ENCODE results near the gene C1S. TPM values are rescaled to one million over a fixed set of nuclear protein-coding genes. Genes with fewer than 3 reads are reported as not detected.
A peak's percentile ranks its signal among the peaks of the same experiment; 100 is the strongest.

Gene C1S
- total RNA-seq, 2 experiments from 2014 or later = 1.1 to 1.4 TPM

- Mint-ChIP-seq H3K4me3 (no peak overlapping the region), H3K36me3 (ENCODE audit: low read depth) (no peaks in the 10 kb centered on the region), H3K4me1 (peaks cover 8% of the 10 kb centered on the region), H3K9me3 (no peaks in the 10 kb centered on the region), H3K27me3 (peaks cover 4% of the 10 kb centered on the region), H3K27ac (no peak overlapping the region)
- DNase-seq = no peak
- ChIA-PET POLR2A (no interaction called here), CTCF (interaction anchor here (1.1 to 1.9 kb wide), 4 partner anchors 35 to 221 kb away, joined by 3 to 4 read pairs (median 3); partner anchors contain the start of genes C12orf57 and RNU7-1)
Measured at GRCh38 chr12:7090222-7090998, 29.9 kb downstream of the C1S start.

- H3K4me1 Mint-ChIP-seq = peaks cover 8% of the 10 kb centered on the region
- POLR2A ChIA-PET = no interaction called here
- no peaks in the 10 kb centered on the region for H3K36me3 Mint-ChIP-seq (ENCODE audit: low read depth)
- no peaks in the 10 kb centered on the region for H3K9me3 Mint-ChIP-seq
- no peak for DNase-seq
- peak overlapping the region; percentile 52 for H3K27ac Mint-ChIP-seq
- H3K4me3 Mint-ChIP-seq = no peak overlapping the region
- CTCF ChIA-PET = no interaction called here
- H3K27me3 Mint-ChIP-seq = peaks cover 4% of the 10 kb centered on the region
Measured at GRCh38 chr12:7091171-7091570, 30.7 kb downstream of the C1S start.

- POLR2A ChIA-PET = no interaction called here
- no peaks in the 10 kb centered on the region for H3K36me3 Mint-ChIP-seq (ENCODE audit: low read depth)
- no peaks in the 10 kb centered on the region for H3K9me3 Mint-ChIP-seq
- peak overlapping the region; percentile 80 for H3K27ac Mint-ChIP-seq
- peak overlapping the region; percentile 71 for H3K4me3 Mint-ChIP-seq
- peaks cover 8% of the 10 kb centered on the region for H3K4me1 Mint-ChIP-seq
- CTCF ChIA-PET = no interaction called here
- H3K27me3 Mint-ChIP-seq = peaks cover 4% of the 10 kb centered on the region
- DNase-seq = no peak
Measured at GRCh38 chr12:7091660-7092228, 31.2 kb downstream of the C1S start.

GRCh38 chr12:7092229-7092985 is 31.9 kb downstream of the C1S start, which contains the start of gene C1R:
C1R (minus strand) TSS chr12:7092445; CDS start chr12:7092388, 57 bp downstream.
- Mint-ChIP-seq H3K27me3 (peaks cover 4% of the 10 kb centered on the region), H3K4me1 (peaks cover 8% of the 10 kb centered on the region), H3K27ac (peak within 1 kb of the TSS; percentile 80), H3K9me3 (no peaks in the 10 kb centered on the region), H3K4me3 (peak within 1 kb of the TSS; percentile 71), H3K36me3 (ENCODE audit: low read depth) (no peaks in the 10 kb centered on the region)
- CTCF ChIA-PET = interaction anchor here (0.9 to 2.9 kb wide), 3 partner anchors 16 to 49 kb away, joined by 3 to 18 read pairs (median 4); partner anchors contain the start of gene C1RL
- peak; percentile 80 for DNase-seq
- POLR2A ChIA-PET = no interaction called here

GRCh38 chr12:7092986-7093460 is 32.5 kb downstream of the C1S start:
- no peaks in the 10 kb centered on the region for H3K36me3 Mint-ChIP-seq (ENCODE audit: low read depth)
- no peak for DNase-seq
- H3K27ac Mint-ChIP-seq = peak overlapping the region; percentile 43
- peaks cover 8% of the 10 kb centered on the region for H3K4me1 Mint-ChIP-seq
- ChIA-PET POLR2A (no interaction called here), CTCF (interaction anchor here (0.9 to 2.9 kb wide), 4 partner anchors 9 to 48 kb away, joined by 3 to 18 read pairs (median 4); partner anchors contain the start of gene C1RL)
- H3K4me3 Mint-ChIP-seq = no peak overlapping the region
- H3K9me3 Mint-ChIP-seq = no peaks in the 10 kb centered on the region
- peaks cover 4% of the 10 kb centered on the region for H3K27me3 Mint-ChIP-seq

GRCh38 chr12:7093486-7093885 is 33.0 kb downstream of the C1S start:
- H3K27ac Mint-ChIP-seq = no peak overlapping the region
- H3K9me3 Mint-ChIP-seq = no peaks in the 10 kb centered on the region
- H3K4me1 Mint-ChIP-seq = peaks cover 8% of the 10 kb centered on the region
- POLR2A ChIA-PET = no interaction called here
- H3K27me3 Mint-ChIP-seq = peaks cover 4% of the 10 kb centered on the region
- CTCF ChIA-PET = interaction anchor here (1.5 to 2.9 kb wide), 3 partner anchors 9 to 48 kb away, joined by 4 to 18 read pairs (median 5); partner anchors contain the start of gene C1RL
- no peak for DNase-seq
- no peak overlapping the region for H3K4me3 Mint-ChIP-seq
- peaks cover 1% of the 10 kb centered on the region for H3K36me3 Mint-ChIP-seq (ENCODE audit: low read depth)

- ChIA-PET CTCF (interaction anchor here (0.7 to 2.9 kb wide), 4 partner anchors 8 to 495 kb away, joined by 3 to 18 read pairs (median 4); partner anchors contain the start of gene C1RL), POLR2A (no interaction called here)
- H3K27me3 Mint-ChIP-seq = peaks cover 4% of the 10 kb centered on the region
- no peak for DNase-seq
- H3K4me3 Mint-ChIP-seq = no peak overlapping the region
- H3K9me3 Mint-ChIP-seq = no peaks in the 10 kb centered on the region
- H3K4me1 Mint-ChIP-seq = peaks cover 8% of the 10 kb centered on the region
- H3K27ac Mint-ChIP-seq = no peak overlapping the region
- H3K36me3 Mint-ChIP-seq (ENCODE audit: low read depth) = peaks cover 4% of the 10 kb centered on the region
Measured at GRCh38 chr12:7093892-7094291, 33.4 kb downstream of the C1S start.

GRCh38 chr12:7096006-7096932 is 35.8 kb downstream of the C1S start:
- H3K27me3 Mint-ChIP-seq = peaks cover 4% of the 10 kb centered on the region
- ChIA-PET POLR2A (no interaction called here), CTCF (interaction anchor here (0.8 to 1.5 kb wide), 3 partner anchors 10 to 52 kb away, joined by 3 to 5 read pairs (median 3); partner anchors contain the start of gene C1RL)
- no peak overlapping the region for H3K27ac Mint-ChIP-seq
- H3K9me3 Mint-ChIP-seq = no peaks in the 10 kb centered on the region
- DNase-seq = no peak
- H3K4me1 Mint-ChIP-seq = peaks cover 8% of the 10 kb centered on the region
- H3K36me3 Mint-ChIP-seq (ENCODE audit: low read depth) = peaks cover 8% of the 10 kb centered on the region
- H3K4me3 Mint-ChIP-seq = no peak overlapping the region

- H3K9me3 Mint-ChIP-seq = no peaks in the 10 kb centered on the region
- ChIA-PET POLR2A (no interaction called here), CTCF (no interaction called here)
- no peak overlapping the region for H3K27ac Mint-ChIP-seq
- no peak for DNase-seq
- peaks cover 8% of the 10 kb centered on the region for H3K36me3 Mint-ChIP-seq (ENCODE audit: low read depth)
- peaks cover 7% of the 10 kb centered on the region for H3K4me1 Mint-ChIP-seq
- H3K4me3 Mint-ChIP-seq = no peak overlapping the region
- H3K27me3 Mint-ChIP-seq = peaks cover 4% of the 10 kb centered on the region
Measured at GRCh38 chr12:7096979-7097378, 36.5 kb downstream of the C1S start.

- no peak for DNase-seq
- peaks cover 24% of the 10 kb centered on the region for H3K36me3 Mint-ChIP-seq (ENCODE audit: low read depth)
- no peak overlapping the region for H3K27ac Mint-ChIP-seq
- H3K9me3 Mint-ChIP-seq = no peaks in the 10 kb centered on the region
- peaks cover 24% of the 10 kb centered on the region for H3K4me1 Mint-ChIP-seq
- H3K4me3 Mint-ChIP-seq = no peak overlapping the region
- CTCF ChIA-PET = interaction anchor here (1.6 kb wide), 1 partner anchor 10 kb away, joined by 5 read pairs; the partner anchor contains the start of gene C1RL
- POLR2A ChIA-PET = no interaction called here
- no peaks in the 10 kb centered on the region for H3K27me3 Mint-ChIP-seq
Measured at GRCh38 chr12:7099290-7099996, 38.9 kb downstream of the C1S start.

GRCh38 chr12:7100239-7100638 is 39.7 kb downstream of the C1S start:
- Mint-ChIP-seq H3K27me3 (no peaks in the 10 kb centered on the region), H3K4me3 (no peak overlapping the region), H3K27ac (no peak overlapping the region), H3K36me3 (ENCODE audit: low read depth) (peaks cover 31% of the 10 kb centered on the region), H3K4me1 (peaks cover 24% of the 10 kb centered on the region), H3K9me3 (no peaks in the 10 kb centered on the region)
- ChIA-PET POLR2A (no interaction called here), CTCF (interaction anchor here (1.6 kb wide), 1 partner anchor 9 kb away, joined by 5 read pairs; the partner anchor contains the start of gene C1RL)
- no peak for DNase-seq

All from activated CD4-positive, alpha-beta T cell treated with anti-CD3 and anti-CD28 coated beads, Interleukin-2, amount 10 ng/mL, durations not matched to agents 7 days and 5 days (primary cell).